ENCODE measurements around the gene FERMT2. TPM values are rescaled to one million over a fixed set of nuclear protein-coding genes. Genes with fewer than 3 reads are reported as not detected.

Gene FERMT2
- total RNA-seq, 1 experiment from 2014 or later: 40.8 TPM

GRCh38 chr14:52874389-52874788 lies 76.5 kb downstream of the FERMT2 start:
- no peak for DNase-seq
- Histone ChIP-seq H3K4me3 (ENCODE audit: low read depth, low read length) (no peak overlapping the region), H3K4me1 (no peaks in the 10 kb centered on the region), H3K9me3 (no peaks in the 10 kb centered on the region), H3K36me3 (ENCODE audit: control insufficient read depth, insufficient read depth, low read length) (no peaks in the 10 kb centered on the region), H3K27me3 (replicated peaks; ENCODE audit: control insufficient read depth, insufficient read depth, low read length) (no peaks in the 10 kb centered on the region)
- H3K27ac Mint-ChIP-seq (ENCODE audit: unreplicated experiment): no peak overlapping the region
- H3K36me3 Mint-ChIP-seq (ENCODE audit: insufficient read depth, unreplicated experiment): peaks cover 22% of the 10 kb centered on the region
- no TSS peak for BruUV-seq (replicated peaks)
- no peaks in the 10 kb centered on the region for H3K4me1 Mint-ChIP-seq (ENCODE audit: low read depth, unreplicated experiment)
- TF ChIP-seq, protein P1, sequence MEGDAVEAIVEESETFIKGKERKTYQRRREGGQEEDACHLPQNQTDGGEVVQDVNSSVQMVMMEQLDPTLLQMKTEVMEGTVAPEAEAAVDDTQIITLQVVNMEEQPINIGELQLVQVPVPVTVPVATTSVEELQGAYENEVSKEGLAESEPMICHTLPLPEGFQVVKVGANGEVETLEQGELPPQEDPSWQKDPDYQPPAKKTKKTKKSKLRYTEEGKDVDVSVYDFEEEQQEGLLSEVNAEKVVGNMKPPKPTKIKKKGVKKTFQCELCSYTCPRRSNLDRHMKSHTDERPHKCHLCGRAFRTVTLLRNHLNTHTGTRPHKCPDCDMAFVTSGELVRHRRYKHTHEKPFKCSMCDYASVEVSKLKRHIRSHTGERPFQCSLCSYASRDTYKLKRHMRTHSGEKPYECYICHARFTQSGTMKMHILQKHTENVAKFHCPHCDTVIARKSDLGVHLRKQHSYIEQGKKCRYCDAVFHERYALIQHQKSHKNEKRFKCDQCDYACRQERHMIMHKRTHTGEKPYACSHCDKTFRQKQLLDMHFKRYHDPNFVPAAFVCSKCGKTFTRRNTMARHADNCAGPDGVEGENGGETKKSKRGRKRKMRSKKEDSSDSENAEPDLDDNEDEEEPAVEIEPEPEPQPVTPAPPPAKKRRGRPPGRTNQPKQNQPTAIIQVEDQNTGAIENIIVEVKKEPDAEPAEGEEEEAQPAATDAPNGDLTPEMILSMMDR (IDR thresholded peaks at IDR 0.05; ENCODE audit: insufficient read depth in 1 of 2, low read depth in 1 of 2, low read length in 1 of 2, severe bottlenecking in 1 of 2, unreplicated experiment in 1 of 2): no peak
- no peak overlapping the region for H3K4me3 Mint-ChIP-seq (ENCODE audit: unreplicated experiment)
- CTCF ChIA-PET: interaction anchor here (0.6 kb wide), 1 partner anchor 763 kb away, joined by 3 read pairs; no protein-coding TSS in a partner anchor
- no peaks in the 10 kb centered on the region for H3K27me3 Mint-ChIP-seq (ENCODE audit: insufficient read depth, unreplicated experiment)
- POLR2A ChIA-PET: no interaction called here
- intact Hi-C loops (cut with micrococcal nuclease; ENCODE audit: unreplicated experiment): no loop called here
- H3K9me3 Mint-ChIP-seq (ENCODE audit: unreplicated experiment): no peaks in the 10 kb centered on the region

DNA sequence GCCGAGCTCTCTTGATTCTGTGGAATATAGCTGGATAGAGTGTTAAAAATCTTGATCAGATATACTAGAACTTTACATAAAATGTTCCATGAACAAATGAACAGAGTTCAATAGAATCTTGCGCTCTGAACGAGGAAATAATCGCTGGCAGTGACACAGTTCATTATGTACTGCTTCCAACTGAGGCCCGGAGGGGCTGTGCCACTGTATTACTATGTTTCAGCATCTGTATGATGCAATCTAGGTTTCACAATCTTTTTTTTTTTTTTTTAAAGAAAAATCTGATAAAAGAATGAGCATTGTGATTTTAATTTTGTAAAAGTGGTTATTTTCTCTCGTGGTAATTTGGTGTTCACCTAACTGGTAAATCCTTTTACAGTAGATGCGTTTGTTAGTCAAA lies 77.2 kb downstream of the FERMT2 start:
- ChIA-PET CTCF (no interaction called here), POLR2A (no interaction called here)
- Histone ChIP-seq H3K4me1 (no peaks in the 10 kb centered on the region), H3K9me3 (no peaks in the 10 kb centered on the region), H3K36me3 (ENCODE audit: control insufficient read depth, insufficient read depth, low read length) (no peaks in the 10 kb centered on the region), H3K4me3 (ENCODE audit: low read depth, low read length) (no peak overlapping the region), H3K27me3 (replicated peaks; ENCODE audit: control insufficient read depth, insufficient read depth, low read length) (no peaks in the 10 kb centered on the region)
- Mint-ChIP-seq H3K4me1 (ENCODE audit: low read depth, unreplicated experiment) (no peaks in the 10 kb centered on the region), H3K27ac (ENCODE audit: unreplicated experiment) (no peak overlapping the region), H3K9me3 (ENCODE audit: unreplicated experiment) (no peaks in the 10 kb centered on the region), H3K27me3 (ENCODE audit: insufficient read depth, unreplicated experiment) (no peaks in the 10 kb centered on the region), H3K36me3 (ENCODE audit: insufficient read depth, unreplicated experiment) (peaks cover 22% of the 10 kb centered on the region), H3K4me3 (ENCODE audit: unreplicated experiment) (no peak overlapping the region)
- no peak for DNase-seq
- TF ChIP-seq, protein P1 (IDR thresholded peaks at IDR 0.05; ENCODE audit: insufficient read depth in 1 of 2, low read depth in 1 of 2, low read length in 1 of 2, severe bottlenecking in 1 of 2, unreplicated experiment in 1 of 2): no peak
- BruUV-seq (replicated peaks): no TSS peak
- intact Hi-C loops (cut with micrococcal nuclease; ENCODE audit: unreplicated experiment): no loop called here

GRCh38 chr14:52873065-52873464 lies 77.8 kb downstream of the FERMT2 start:
- H3K27ac Mint-ChIP-seq (ENCODE audit: unreplicated experiment): no peak overlapping the region
- H3K27me3 ChIP-seq (replicated peaks; ENCODE audit: control insufficient read depth, insufficient read depth, low read length): no peaks in the 10 kb centered on the region
- no peaks in the 10 kb centered on the region for H3K4me1 Mint-ChIP-seq (ENCODE audit: low read depth, unreplicated experiment)
- H3K36me3 Mint-ChIP-seq (ENCODE audit: insufficient read depth, unreplicated experiment): peaks cover 22% of the 10 kb centered on the region
- H3K27me3 Mint-ChIP-seq (ENCODE audit: insufficient read depth, unreplicated experiment): no peaks in the 10 kb centered on the region
- intact Hi-C loops (cut with micrococcal nuclease; ENCODE audit: unreplicated experiment): no loop called here
- CTCF ChIA-PET: no interaction called here
- TF ChIP-seq, protein P1 (IDR thresholded peaks at IDR 0.05; ENCODE audit: insufficient read depth in 1 of 2, low read depth in 1 of 2, low read length in 1 of 2, severe bottlenecking in 1 of 2, unreplicated experiment in 1 of 2): no peak
- no peaks in the 10 kb centered on the region for H3K4me1 ChIP-seq
- H3K4me3 ChIP-seq (ENCODE audit: low read depth, low read length): no peak overlapping the region
- POLR2A ChIA-PET: no interaction called here
- H3K4me3 Mint-ChIP-seq (ENCODE audit: unreplicated experiment): no peak overlapping the region
- H3K36me3 ChIP-seq (ENCODE audit: control insufficient read depth, insufficient read depth, low read length): no peaks in the 10 kb centered on the region
- no TSS peak for BruUV-seq (replicated peaks)
- no peaks in the 10 kb centered on the region for H3K9me3 Mint-ChIP-seq (ENCODE audit: unreplicated experiment)
- no peaks in the 10 kb centered on the region for H3K9me3 ChIP-seq
- DNase-seq: no peak

All from Caco-2 (cell line).